Activated CD8-positive, alpha-beta memory T cell treated with anti-CD3 and anti-CD28 coated beads, Interleukin-2, amount 10 ng/mL, durations not matched to agents 7 days and 5 days (primary cell): ENCODE results near the gene CDADC1. TPM values are rescaled to one million over a fixed set of nuclear protein-coding genes. Genes with fewer than 3 reads are reported as not detected.

Source experiments
- ATAC-seq: fragments of 150-1000 bp; cut with Tn5 transposase; one replicate; pipeline ENCODE4 v1.10.0; 2021; ENCODE audit warnings: moderate library complexity
- CTCF ChIA-PET: fragments of 350-600 bp; sonication (Branson Sonifier 250); formaldehyde crosslinking; loops from one replicate; lab custom pipeline; 2021; ENCODE audit warnings: antibody characterized with exemption; lab: Charles Lee
- DNase-seq: peaks from one replicate; pipeline ENCODE4 v3.0.0-alpha.2; 2020
- H3K27ac Mint-ChIP-seq: one replicate; pipeline ENCODE4 v1.8.0; 2021; ENCODE audit warnings: mild to moderate bottlenecking, mixed read lengths
- H3K27me3 Mint-ChIP-seq: one replicate; pipeline ENCODE4 v1.8.0; 2021; ENCODE audit warnings: mixed read lengths
- H3K36me3 Mint-ChIP-seq: one replicate; pipeline ENCODE4 v1.8.0; 2021; ENCODE audit warnings: mild to moderate bottlenecking, mixed read lengths
- H3K4me1 Mint-ChIP-seq: one replicate; pipeline ENCODE4 v1.8.0; 2021; ENCODE audit warnings: mixed read lengths
- H3K4me3 Mint-ChIP-seq: one replicate; pipeline ENCODE4 v1.8.0; 2021; ENCODE audit warnings: mild to moderate bottlenecking, moderate library complexity, mixed read lengths
- H3K9me3 Mint-ChIP-seq: one replicate; pipeline ENCODE4 v1.8.0; 2022; ENCODE audit warnings: low read depth, mixed read lengths
- total RNA-seq, 2 experiments: library from RNA; stranded (reverse); gene quantifications; one replicate each; pipeline ENCODE4 v1.2.3, GENCODE V29; 2021

The CDADC1 gene
- total RNA-seq, 2 experiments from 2014 or later, result 12.4 to 14.8 TPM

GRCh38 chr13:49341517-49341916 lies 93.8 kb downstream of the CDADC1 start:
- Mint-ChIP-seq H3K27ac (no peak overlapping the region), H3K4me3 (no peak overlapping the region), H3K9me3 (no peaks in the 10 kb centered on the region), H3K4me1 (no peaks in the 10 kb centered on the region), H3K27me3 (no peaks in the 10 kb centered on the region), H3K36me3 (no peaks in the 10 kb centered on the region)
- CTCF ChIA-PET, result no interaction called here
- DNase-seq, result no peak
- no peak for ATAC-seq

- Mint-ChIP-seq H3K27ac (no peak overlapping the region), H3K4me3 (no peak overlapping the region), H3K36me3 (no peaks in the 10 kb centered on the region), H3K9me3 (no peaks in the 10 kb centered on the region), H3K27me3 (no peaks in the 10 kb centered on the region), H3K4me1 (no peaks in the 10 kb centered on the region)
- DNase-seq (no peak), ATAC-seq (no peak)
- CTCF ChIA-PET, result no interaction called here
Observed at GRCh38 chr13:49341941-49342340, 94.2 kb downstream of the CDADC1 start.

DNA sequence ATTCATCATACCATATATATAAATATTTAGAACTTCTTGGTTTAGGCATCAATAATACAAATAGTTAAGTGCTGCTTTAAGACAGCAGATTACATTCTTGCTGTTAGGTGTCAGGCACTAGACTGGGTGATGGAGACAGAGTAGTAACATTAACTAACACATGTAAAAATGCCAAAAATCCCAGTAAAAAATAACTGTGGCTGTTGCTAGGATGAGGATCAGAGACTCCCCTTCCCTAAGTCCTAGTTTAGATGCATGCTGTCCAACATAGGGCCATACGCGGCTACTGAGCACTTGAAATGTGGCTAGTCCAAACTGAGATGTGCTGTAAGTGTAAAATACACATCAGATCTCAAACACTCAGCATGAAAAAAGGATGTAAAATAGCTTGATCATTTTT lies 94.7 kb downstream of the CDADC1 start:
- Mint-ChIP-seq H3K27me3 (no peaks in the 10 kb centered on the region), H3K27ac (no peak overlapping the region), H3K4me3 (no peak overlapping the region), H3K36me3 (no peaks in the 10 kb centered on the region), H3K4me1 (no peaks in the 10 kb centered on the region), H3K9me3 (no peaks in the 10 kb centered on the region)
- CTCF ChIA-PET, result no interaction called here
- no peak for ATAC-seq
- no peak for DNase-seq

Other genes starting within 250 kb of the CDADC1 start
- gene MLNR, start 27.6 kb upstream of the CDADC1 start, total RNA-seq, result not detected
- 1 to 10 TPM; 4.0 to 4.3 TPM for gene CAB39L, start 196.1 kb downstream of the CDADC1 start, total RNA-seq
- 10 to 100 TPM; 14.3 to 18.0 TPM for gene SETDB2, start 196.3 kb downstream of the CDADC1 start, total RNA-seq
- gene PHF11, start 248.0 kb downstream of the CDADC1 start, total RNA-seq, result 100 to 1,000 TPM in 1 of 2 experiments, 10 to 100 TPM in 1; 79.6 to 129 TPM